ENCODE measurements around the gene PTK6.

Gene PTK6

DNA sequence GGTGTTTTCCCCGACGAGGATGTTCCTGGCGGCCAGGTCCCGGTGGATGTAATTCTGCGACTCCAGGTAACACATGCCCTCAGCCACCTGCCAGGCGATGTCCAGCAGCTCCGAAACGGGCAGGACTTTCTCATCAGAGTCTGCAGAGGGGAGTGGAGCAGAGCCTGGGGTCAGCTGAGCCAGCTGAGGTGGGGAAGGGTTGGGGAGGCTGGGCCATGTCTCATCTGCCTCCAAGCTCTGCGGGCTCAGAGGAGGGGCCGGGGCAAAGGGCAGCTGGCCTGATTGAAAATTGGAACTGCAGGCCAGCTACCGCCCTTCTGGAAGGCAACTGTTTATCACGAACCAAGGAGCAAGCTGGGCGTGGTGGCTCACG, 6.4 kb downstream of the PTK6 start:
- no peak for DNase-seq (ENCODE audit: low read depth)
- H3K4me3 ChIP-seq (ENCODE audit: low read length): no peak overlapping the region
- TF ChIP-seq CTCF (conservative IDR thresholded peaks at IDR 0.05; ENCODE audit: low read depth, low read length): no peak

DNA sequence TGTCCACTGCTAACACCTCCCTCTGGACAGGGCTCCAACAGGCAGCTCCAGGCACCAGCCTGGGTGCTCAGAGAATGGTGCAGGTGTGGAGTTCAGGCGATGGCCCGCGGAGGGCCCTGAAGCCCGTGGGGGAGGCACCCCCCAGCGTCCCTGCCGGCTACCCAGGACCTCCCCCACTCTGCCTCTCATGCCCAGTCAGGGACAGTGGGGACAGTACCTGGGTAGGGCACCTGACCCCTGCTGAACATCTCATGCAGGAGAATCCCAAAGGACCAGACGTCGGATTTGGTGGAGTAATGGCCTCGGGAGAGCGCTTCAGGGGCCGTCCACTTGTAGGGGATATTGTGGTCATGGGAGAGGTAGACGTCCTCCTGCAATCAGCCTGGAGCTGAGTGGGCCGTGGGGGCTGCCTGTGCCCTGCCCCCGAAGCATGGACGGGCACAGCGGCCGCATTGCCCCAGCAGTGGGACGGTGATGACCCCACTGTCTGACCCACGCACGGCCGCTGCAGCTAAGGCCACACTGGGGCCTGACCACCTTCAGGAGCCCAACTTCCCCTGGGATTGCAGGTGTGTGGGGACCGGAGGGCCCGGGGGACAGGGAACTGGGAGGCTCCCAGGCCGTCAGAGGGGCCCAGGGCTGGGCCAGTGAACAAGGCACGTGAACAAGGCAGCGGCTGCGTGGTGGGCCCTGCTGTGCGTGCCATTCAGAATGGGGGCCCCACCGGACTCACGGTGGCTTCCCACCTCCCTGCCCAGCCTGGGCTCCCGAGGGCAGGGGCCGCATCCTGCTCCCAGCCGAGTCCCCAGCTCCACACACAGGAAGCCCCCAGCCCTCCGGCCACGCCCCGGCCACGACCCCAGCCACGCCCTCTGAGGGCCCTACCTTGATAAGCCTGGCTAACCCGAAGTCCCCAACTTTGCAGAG, 7.1 kb downstream of the PTK6 start:
- no peak for DNase-seq (ENCODE audit: low read depth)
- H3K4me3 ChIP-seq (ENCODE audit: low read length): no peak overlapping the region
- TF ChIP-seq CTCF (conservative IDR thresholded peaks at IDR 0.05; ENCODE audit: low read depth, low read length): no peak

- DNase-seq (ENCODE audit: low read depth): no peak
- no peak overlapping the region for H3K4me3 ChIP-seq (ENCODE audit: low read length)
- TF ChIP-seq CTCF (conservative IDR thresholded peaks at IDR 0.05; ENCODE audit: low read depth, low read length): no peak
These were observed 7.9 kb downstream of the PTK6 start for GRCh38 chr20:63529180-63529860.

GRCh38 chr20:63527184-63527583, 10.0 kb downstream of the PTK6 start:
- no peak for TF ChIP-seq CTCF (conservative IDR thresholded peaks at IDR 0.05; ENCODE audit: low read depth, low read length)
- H3K4me3 ChIP-seq (ENCODE audit: low read length): no peak overlapping the region
- DNase-seq (ENCODE audit: low read depth): no peak

DNA sequence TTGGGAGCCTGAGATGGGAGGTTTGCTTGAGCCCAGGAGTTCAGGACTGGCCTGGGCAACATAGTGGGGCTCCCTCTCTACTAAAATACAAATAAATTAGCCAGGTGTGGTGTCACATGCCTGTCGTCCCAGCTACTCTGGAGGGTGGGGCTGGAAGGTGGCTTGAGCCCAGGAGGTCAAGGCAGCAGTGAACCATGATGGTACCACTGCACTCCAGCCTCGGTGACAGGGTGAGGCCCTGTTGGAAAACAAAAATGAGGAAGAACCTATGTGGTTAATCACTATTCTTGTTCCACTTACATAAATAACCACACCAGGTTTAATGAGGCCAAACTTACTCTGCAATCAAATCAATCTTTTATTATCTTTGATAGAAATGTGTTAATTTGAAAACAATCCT, 11.2 kb downstream of the PTK6 start:
- no peak overlapping the region for H3K4me3 ChIP-seq (ENCODE audit: low read length)
- TF ChIP-seq CTCF (conservative IDR thresholded peaks at IDR 0.05; ENCODE audit: low read depth, low read length): no peak
- DNase-seq (ENCODE audit: low read depth): no peak

DNA sequence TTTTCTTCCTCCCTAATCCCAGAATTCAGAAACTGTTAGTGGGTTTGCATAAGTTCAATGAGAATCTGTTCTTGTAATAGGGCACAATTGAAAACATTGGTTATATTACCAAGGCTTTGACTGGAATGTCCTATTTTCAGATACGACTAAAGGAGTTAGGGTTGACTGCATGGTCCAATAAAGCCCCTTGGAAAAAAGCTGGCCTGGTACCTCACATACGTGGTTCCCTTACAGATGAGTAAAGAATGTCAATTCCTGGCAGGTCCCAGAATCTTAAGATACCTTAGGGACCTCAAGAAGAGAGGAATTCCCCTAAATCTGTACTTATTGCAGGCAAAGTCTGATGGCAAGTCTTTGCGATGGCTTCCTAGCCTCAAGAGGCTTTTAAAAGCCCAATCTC, 12.0 kb downstream of the PTK6 start:
- no peak for DNase-seq (ENCODE audit: low read depth)
- no peak overlapping the region for H3K4me3 ChIP-seq (ENCODE audit: low read length)
- TF ChIP-seq CTCF (conservative IDR thresholded peaks at IDR 0.05; ENCODE audit: low read depth, low read length): no peak
